Neural progenitor cell (in vitro differentiated cells): ENCODE data around the gene NT5C1A. TPM values are rescaled to one million over a fixed set of nuclear protein-coding genes. Genes with fewer than 3 reads are reported as not detected.

Source experiments
- DNase-seq: peaks from one replicate; pipeline ENCODE4 v3.0.0-alpha.2; 2016; ENCODE audit warnings: low spot score
- H2AFZ ChIP-seq: fragments of 200-600 bp; sonication (generic); replicated peaks from 2 replicates; pipeline ENCODE4 v1.6.1; 2016; ENCODE audit warnings: antibody characterized with exemption
- H3F3A ChIP-seq: fragments of 200-600 bp; sonication (generic); 2 replicates; pipeline ENCODE4 v1.6.1; 2016; ENCODE audit warnings: antibody characterized with exemption, low read depth
- H3K27ac ChIP-seq: fragments of 200-600 bp; sonication (generic); 2 replicates; pipeline ENCODE4 v1.5.1; 2016; ENCODE audit warnings: mild to moderate bottlenecking
- H3K27me3 ChIP-seq: fragments of 200-600 bp; sonication (generic); 2 replicates; pipeline ENCODE4 v1.6.1; 2016; ENCODE audit warnings: mild to moderate bottlenecking, moderate library complexity
- H3K36me3 ChIP-seq: fragments of 200-600 bp; sonication (generic); 2 replicates; pipeline ENCODE4 v1.5.1; 2016
- H3K4me1 ChIP-seq: fragments of 200-600 bp; sonication (generic); 2 replicates; pipeline ENCODE4 v1.6.1; 2016; ENCODE audit warnings: mixed run types
- H3K4me2 ChIP-seq: fragments of 200-600 bp; sonication (generic); 2 replicates; pipeline ENCODE4 v1.6.1; 2016
- H3K4me3 ChIP-seq: fragments of 200-600 bp; sonication (generic); 2 replicates; pipeline ENCODE4 v1.5.1; 2016
- H3K79me2 ChIP-seq: fragments of 200-600 bp; sonication (generic); 2 replicates; pipeline ENCODE4 v1.6.1; 2016; ENCODE audit warnings: low read depth
- H3K9ac ChIP-seq: fragments of 200-600 bp; sonication (generic); 2 replicates; pipeline ENCODE4 v1.6.1; 2016
- H3K9me3 ChIP-seq: fragments of 200-600 bp; sonication (generic); 2 replicates; pipeline ENCODE4 v1.5.1; 2016; ENCODE audit warnings: low read depth
- H4K20me1 ChIP-seq: fragments of 200-600 bp; sonication (generic); 2 replicates; pipeline ENCODE4 v1.6.1; 2016; ENCODE audit warnings: low read depth
- H3K27ac Mint-ChIP-seq: 3 replicates; pipeline ENCODE4 v1.8.0; 2021; ENCODE audit warnings: mixed read lengths
- H3K27me3 Mint-ChIP-seq: 2 replicates; pipeline ENCODE4 v1.8.0; 2022; ENCODE audit warnings: low read depth, mild to moderate bottlenecking, inconsistent platforms, moderate library complexity, mixed read lengths; ENCODE audit not compliant: insufficient read depth
- H3K36me3 Mint-ChIP-seq: 3 replicates; pipeline ENCODE4 v1.8.0; 2021; ENCODE audit warnings: mixed read lengths
- H3K4me1 Mint-ChIP-seq: 3 replicates; pipeline ENCODE4 v1.8.0; 2021; ENCODE audit warnings: mixed read lengths
- H3K4me3 Mint-ChIP-seq: 3 replicates; pipeline ENCODE4 v1.8.0; 2021; ENCODE audit warnings: mild to moderate bottlenecking, moderate library complexity, mixed read lengths
- H3K9me3 Mint-ChIP-seq: 3 replicates; pipeline ENCODE4 v1.8.0; 2020; ENCODE audit warnings: mixed read lengths
- CTCF ChIP-seq: fragments of 200-600 bp; sonication (generic); IDR thresholded peaks from 2 replicates; pipeline ENCODE4 v1.5.1; 2017; ENCODE audit warnings: antibody characterized with exemption, mild to moderate bottlenecking
- EZH2 ChIP-seq: fragments of 200-600 bp; sonication (generic); IDR thresholded peaks from 2 replicates; pipeline ENCODE4 v1.6.1; 2017; ENCODE audit warnings: antibody characterized with exemption, mild to moderate bottlenecking, moderate library complexity
- EZH2phosphoT487 ChIP-seq: fragments of 200-600 bp; sonication (generic); IDR thresholded peaks from 2 replicates; pipeline ENCODE4 v1.6.1; 2017; ENCODE audit warnings: antibody characterized with exemption
- total RNA-seq: library from RNA; depleted of rRNA; stranded (reverse); fragments of >200 nt; gene quantifications from 2 replicates; pipeline ENCODE4 v1.2.3, GENCODE V29; 2015; ENCODE audit warnings: low replicate concordance

The NT5C1A gene
- total RNA-seq, 1 donor from 2014 or later, result not detected

GRCh38 chr1:39647247-39647646 lies 24.7 kb downstream of the NT5C1A start:
- no peaks in the 10 kb centered on the region for H3K36me3 ChIP-seq
- H3K79me2 ChIP-seq, result no peaks in the 10 kb centered on the region
- H3K9ac ChIP-seq, result no peak overlapping the region
- no peak overlapping the region for H3K4me2 ChIP-seq
- H4K20me1 ChIP-seq, result no peaks in the 10 kb centered on the region
- H3K27ac ChIP-seq, result no peak overlapping the region
- peaks cover 67% of the 10 kb centered on the region for H3K27me3 ChIP-seq
- no peaks in the 10 kb centered on the region for H3F3A ChIP-seq
- Mint-ChIP-seq H3K27ac (peak overlapping the region; percentile 20), H3K36me3 (no peaks in the 10 kb centered on the region), H3K4me1 (peaks cover 17% of the 10 kb centered on the region), H3K27me3 (peaks cover 9% of the 10 kb centered on the region), H3K4me3 (no peak overlapping the region), H3K9me3 (no peaks in the 10 kb centered on the region)
- H3K9me3 ChIP-seq, result no peaks in the 10 kb centered on the region
- TF ChIP-seq EZH2phosphoT487, result no peak
- TF ChIP-seq CTCF, result no peak
- TF ChIP-seq EZH2, result no peak
- H3K4me1 ChIP-seq, result no peaks in the 10 kb centered on the region
- no peak for DNase-seq
- H2AFZ ChIP-seq, result no peak overlapping the region
- no peak overlapping the region for H3K4me3 ChIP-seq

- Histone ChIP-seq H3K9ac (no peak overlapping the region), H3K4me2 (no peak overlapping the region), H3K4me3 (no peak overlapping the region), H3K79me2 (no peaks in the 10 kb centered on the region), H3K27ac (no peak overlapping the region), H3K36me3 (no peaks in the 10 kb centered on the region), H3F3A (no peaks in the 10 kb centered on the region), H3K9me3 (no peaks in the 10 kb centered on the region), H3K4me1 (no peaks in the 10 kb centered on the region), H4K20me1 (no peaks in the 10 kb centered on the region), H3K27me3 (peaks cover 73% of the 10 kb centered on the region), H2AFZ (no peak overlapping the region)
- TF ChIP-seq EZH2 (no peak), EZH2phosphoT487 (no peak), CTCF (no peak)
- H3K27ac Mint-ChIP-seq, result peak overlapping the region; percentile 91
- H3K4me3 Mint-ChIP-seq, result no peak overlapping the region
- H3K4me1 Mint-ChIP-seq, result peaks cover 17% of the 10 kb centered on the region
- peaks cover 9% of the 10 kb centered on the region for H3K27me3 Mint-ChIP-seq
- no peaks in the 10 kb centered on the region for H3K9me3 Mint-ChIP-seq
- DNase-seq, result peak; percentile 71
- H3K36me3 Mint-ChIP-seq, result no peaks in the 10 kb centered on the region
Observed at GRCh38 chr1:39646232-39647081, 25.4 kb downstream of the NT5C1A start.

GRCh38 chr1:39645411-39646043 lies 26.4 kb downstream of the NT5C1A start:
- Mint-ChIP-seq H3K36me3 (no peaks in the 10 kb centered on the region), H3K9me3 (no peaks in the 10 kb centered on the region), H3K4me3 (no peak overlapping the region), H3K4me1 (peaks cover 17% of the 10 kb centered on the region), H3K27ac (no peak overlapping the region), H3K27me3 (peaks cover 16% of the 10 kb centered on the region)
- H3K27ac ChIP-seq, result no peak overlapping the region
- no peaks in the 10 kb centered on the region for H3K9me3 ChIP-seq
- H3K36me3 ChIP-seq, result no peaks in the 10 kb centered on the region
- no peak overlapping the region for H3K4me2 ChIP-seq
- no peak overlapping the region for H3K4me3 ChIP-seq
- no peaks in the 10 kb centered on the region for H4K20me1 ChIP-seq
- no peak overlapping the region for H3K9ac ChIP-seq
- H3F3A ChIP-seq, result no peaks in the 10 kb centered on the region
- no peak for DNase-seq
- H2AFZ ChIP-seq, result no peak overlapping the region
- no peaks in the 10 kb centered on the region for H3K4me1 ChIP-seq
- no peaks in the 10 kb centered on the region for H3K79me2 ChIP-seq
- TF ChIP-seq EZH2, result no peak
- no peak for TF ChIP-seq CTCF
- TF ChIP-seq EZH2phosphoT487, result no peak
- H3K27me3 ChIP-seq, result peaks cover 74% of the 10 kb centered on the region
